Activated naive CD4-positive, alpha-beta T cell treated with anti-CD3 and anti-CD28 coated beads, Interleukin-2, amount 50 U/mL, for 72 hours (primary cell): ENCODE data around the gene ZFP30. TPM values are rescaled to one million over a fixed set of nuclear protein-coding genes. Genes with fewer than 3 reads are reported as not detected.
"Not testable (repeated sequence)": the region's sequence is repeated elsewhere in the genome, so short reads cannot be mapped to it uniquely, and the experiment has no call there.

Experiments
- ATAC-seq, 2 donors: fragments of 150-1000 bp; cut with Tn5 transposase; 2 replicates each; pipeline ENCODE4 v1.10.0; 2021; ENCODE audit warnings: mild to moderate bottlenecking in 2 of 2, moderate library complexity in 2 of 2
- DNase-seq, 2 donors: peaks; one replicate each; pipeline ENCODE4 v3.0.0; 2021 to 2022; ENCODE audit warnings: low spot score in 2 of 2
- H3K27ac Mint-ChIP-seq, 2 donors: one replicate each; pipeline ENCODE4 v1.8.0; 2022; ENCODE audit warnings: mild to moderate bottlenecking in 2 of 2, mixed read lengths in 2 of 2
- H3K36me3 Mint-ChIP-seq, 2 donors: one replicate each; pipeline ENCODE4 v1.8.0; 2022; ENCODE audit warnings: mixed read lengths in 2 of 2
- H3K9me3 Mint-ChIP-seq, 2 donors: one replicate each; pipeline ENCODE4 v1.8.0; 2022; ENCODE audit warnings: mixed read lengths in 2 of 2
- total RNA-seq, 2 donors: library from RNA; stranded (reverse); gene quantifications; one replicate each; pipeline ENCODE4 v1.2.3, GENCODE V29; 2022

ZFP30 gene
- 10 to 100 TPM; 11.6 to 12.4 TPM for total RNA-seq

- ATAC-seq (peak; percentile 74 to 78), DNase-seq (peak; percentile 77 to 91)
- peaks cover 0 to 22% of the 10 kb centered on the region in 2 donors for H3K9me3 Mint-ChIP-seq
- peak within 1 kb of the TSS; percentile 99 for H3K27ac Mint-ChIP-seq
- H3K36me3 Mint-ChIP-seq = peaks cover 39 to 56% of the 10 kb centered on the region in 2 donors
Observed at GRCh38 chr19:37655301-37655688, at the start of gene ZFP30. ZFP30 (minus strand) TSS chr19:37655465; CDS start chr19:37647822, 7,643 bp downstream.

GRCh38 chr19:37699057-37699456 lies 43.8 kb upstream of the ZFP30 start:
- H3K27ac Mint-ChIP-seq = no peak overlapping the region
- ATAC-seq = no peak

GRCh38 chr19:37698216-37698615 lies 43.0 kb upstream of the ZFP30 start:
- H3K27ac Mint-ChIP-seq = no peak overlapping the region
- ATAC-seq = no peak
- H3K36me3 Mint-ChIP-seq = peaks cover 62 to 85% of the 10 kb centered on the region in 2 donors
- no peak for DNase-seq
- H3K9me3 Mint-ChIP-seq = peaks cover 40 to 55% of the 10 kb centered on the region in 2 donors

More at GRCh38 chr19:37699057-37699456, 43.8 kb upstream of the ZFP30 start:
- no peak for DNase-seq
- H3K36me3 Mint-ChIP-seq = peaks cover 62 to 84% of the 10 kb centered on the region in 2 donors
- peaks cover 40 to 50% of the 10 kb centered on the region in 2 donors for H3K9me3 Mint-ChIP-seq

- peaks cover 29 to 42% of the 10 kb centered on the region in 2 donors for H3K9me3 Mint-ChIP-seq
- DNase-seq (no peak), ATAC-seq (no peak)
- H3K27ac Mint-ChIP-seq = no peak overlapping the region
- H3K36me3 Mint-ChIP-seq = peaks cover 55 to 73% of the 10 kb centered on the region in 2 donors
Observed at GRCh38 chr19:37695144-37695899, 40.1 kb upstream of the ZFP30 start.

- Mint-ChIP-seq H3K9me3 (peaks cover 17 to 24% of the 10 kb centered on the region in 2 donors), H3K27ac (no peak overlapping the region), H3K36me3 (peaks cover 33 to 51% of the 10 kb centered on the region in 2 donors)
- no peak for DNase-seq
- ATAC-seq = no peak
Observed at GRCh38 chr19:37692956-37693620, 37.8 kb upstream of the ZFP30 start.

- peak; percentile 67 to 78 for DNase-seq
- peak; percentile 94 for ATAC-seq
- Mint-ChIP-seq H3K36me3 (peaks cover 26 to 48% of the 10 kb centered on the region in 2 donors), H3K27ac (peak overlapping the region; percentile 55 to 84), H3K9me3 (peaks cover 8 to 17% of the 10 kb centered on the region in 2 donors)
Observed at GRCh38 chr19:37691881-37692504, 36.7 kb upstream of the ZFP30 start.

- no peak for ATAC-seq
- DNase-seq = no peak
- no peak overlapping the region for H3K27ac Mint-ChIP-seq
- peaks cover 32 to 41% of the 10 kb centered on the region in 2 donors for H3K36me3 Mint-ChIP-seq
- H3K9me3 Mint-ChIP-seq = peaks cover 21 to 24% of the 10 kb centered on the region in 2 donors
Observed at GRCh38 chr19:37683520-37683919, 28.3 kb upstream of the ZFP30 start.

- no peak for ATAC-seq
- Mint-ChIP-seq H3K36me3 (peaks cover 33 to 40% of the 10 kb centered on the region in 2 donors), H3K27ac (no peak overlapping the region), H3K9me3 (peaks cover 27 to 35% of the 10 kb centered on the region in 2 donors)
- DNase-seq = no peak
Observed at GRCh38 chr19:37669450-37669914, 14.2 kb upstream of the ZFP30 start.

- not testable (repeated sequence) for ATAC-seq, H3K27ac Mint-ChIP-seq, DNase-seq
- peaks cover 39 to 46% of the 10 kb centered on the region in 2 donors for H3K36me3 Mint-ChIP-seq
- peaks cover 0 to 27% of the 10 kb centered on the region in 2 donors for H3K9me3 Mint-ChIP-seq
Observed at GRCh38 chr19:37657157-37657556, 1.9 kb upstream of the ZFP30 start.

GRCh38 chr19:37655689-37656371 lies 565 bp upstream of the ZFP30 start:
- peak overlapping the region; percentile 99 for H3K27ac Mint-ChIP-seq
- H3K36me3 Mint-ChIP-seq = peaks cover 36 to 53% of the 10 kb centered on the region in 2 donors
- H3K9me3 Mint-ChIP-seq = peaks cover 0 to 27% of the 10 kb centered on the region in 2 donors

GRCh38 chr19:37654629-37655300 lies 500 bp downstream of the ZFP30 start:
- H3K9me3 Mint-ChIP-seq = peaks cover 0 to 22% of the 10 kb centered on the region in 2 donors
- H3K27ac Mint-ChIP-seq = peak overlapping the region; percentile 0 to 99
- peaks cover 43 to 61% of the 10 kb centered on the region in 2 donors for H3K36me3 Mint-ChIP-seq
- peak; percentile 20 to 21 for ATAC-seq
- peak; percentile 31 to 60 for DNase-seq

More at GRCh38 chr19:37655689-37656371, 565 bp upstream of the ZFP30 start:
- DNase-seq (peak; percentile 80 to 89), ATAC-seq (peak; percentile 82 to 85)

GRCh38 chr19:37654118-37654517 lies 1.1 kb downstream of the ZFP30 start:
- H3K9me3 Mint-ChIP-seq = peaks cover 0 to 18% of the 10 kb centered on the region in 2 donors
- DNase-seq (no peak), ATAC-seq (no peak)
- peak overlapping the region; percentile 0 to 99 for H3K27ac Mint-ChIP-seq
- peaks cover 49 to 67% of the 10 kb centered on the region in 2 donors for H3K36me3 Mint-ChIP-seq

GRCh38 chr19:37635076-37636056 lies 19.9 kb downstream of the ZFP30 start:
- Mint-ChIP-seq H3K9me3 (peaks cover 40 to 41% of the 10 kb centered on the region in 2 donors), H3K27ac (no peak overlapping the region), H3K36me3 (peaks cover 47 to 65% of the 10 kb centered on the region in 2 donors)
- ATAC-seq = no peak
- DNase-seq = no peak

GRCh38 chr19:37594982-37595382 lies 60.3 kb downstream of the ZFP30 start:
- ATAC-seq = peak; percentile 57 to 79
- Mint-ChIP-seq H3K36me3 (peaks cover 51 to 58% of the 10 kb centered on the region in 2 donors), H3K27ac (peak overlapping the region; percentile 93 to 98), H3K9me3 (peaks cover 6 to 19% of the 10 kb centered on the region in 2 donors)
- peak in 1 of 2 donors; percentile 81 for DNase-seq
